Astrocyte of the hippocampus (primary cell): ENCODE measurements around the gene TRIM72.
"Not testable (repeated sequence)": the region's sequence is repeated elsewhere in the genome, so short reads cannot be mapped to it uniquely, and the experiment has no call there.

Experiments used
- DNase-seq: peaks from one replicate; pipeline ENCODE4 v3.0.0; 2011; ENCODE audit warnings: low read depth, low spot score

TRIM72 gene

GRCh38 chr16:31215287-31216162 lies 1.6 kb downstream of the TRIM72 start:
- DNase-seq: peak; percentile 70

- peak; percentile 7 for DNase-seq
These were observed 2.7 kb downstream of the TRIM72 start, which contains the start of gene PYDC1 for GRCh38 chr16:31216422-31217135. Gene PYDC1, minus strand, starts transcription at chr16:31217135. Its CDS starts 107 bp downstream, at chr16:31217028.

- DNase-seq: no peak
These were observed 3.2 kb downstream of the TRIM72 start for GRCh38 chr16:31217136-31217530.

- no peak for DNase-seq
These were observed 5.3 kb downstream of the TRIM72 start for GRCh38 chr16:31219154-31219741.

GRCh38 chr16:31221357-31222160 lies 7.6 kb downstream of the TRIM72 start:
- DNase-seq: no peak

GRCh38 chr16:31223044-31223443 lies 9.1 kb downstream of the TRIM72 start:
- DNase-seq: no peak

- no peak for DNase-seq
These were observed 10.4 kb downstream of the TRIM72 start for GRCh38 chr16:31224092-31224955.

GRCh38 chr16:31225193-31225592 lies 11.3 kb downstream of the TRIM72 start:
- DNase-seq: no peak

- no peak for DNase-seq
These were observed 14.3 kb downstream of the TRIM72 start for GRCh38 chr16:31228206-31228605.

GRCh38 chr16:31229501-31229900 lies 15.6 kb downstream of the TRIM72 start:
- no peak for DNase-seq

GRCh38 chr16:31238041-31238440 lies 24.1 kb downstream of the TRIM72 start:
- no peak for DNase-seq

GRCh38 chr16:31242206-31242605 lies 28.3 kb downstream of the TRIM72 start:
- no peak for DNase-seq

- DNase-seq: no peak
These were observed 30.1 kb downstream of the TRIM72 start for GRCh38 chr16:31243734-31244670.

- not testable (repeated sequence) for DNase-seq
These were observed 31.7 kb downstream of the TRIM72 start for GRCh38 chr16:31245598-31245997.

- no peak for DNase-seq
These were observed 32.4 kb downstream of the TRIM72 start for GRCh38 chr16:31246296-31246695.

- DNase-seq: no peak
These were observed 34.4 kb downstream of the TRIM72 start for GRCh38 chr16:31248344-31248743.

- DNase-seq: no peak
These were observed 37.0 kb downstream of the TRIM72 start for GRCh38 chr16:31250782-31251384.

GRCh38 chr16:31251435-31251834 lies 37.5 kb downstream of the TRIM72 start:
- no peak for DNase-seq

- DNase-seq: no peak
These were observed 39.7 kb downstream of the TRIM72 start for GRCh38 chr16:31253642-31254045.
